SK-N-MC (cell line): ENCODE measurements around the gene CYP4V2.

Experiments
- EZH2 ChIP-seq: fragments of 200-600 bp; sonication (generic); IDR thresholded peaks from one replicate; pipeline ENCODE4 v1.6.1; 2017; ENCODE audit warnings: antibody characterized with exemption
- POLR2AphosphoS5 ChIP-seq: IDR thresholded peaks from 2 replicates; pipeline ENCODE4 v1.6.1; 2012; ENCODE audit warnings: mild to moderate bottlenecking, low read depth, low read length, borderline replicate concordance

- no peak for TF ChIP-seq POLR2AphosphoS5
- TF ChIP-seq EZH2, result no peak
Observed at GRCh38 chr4:186159613-186160012, 31.8 kb upstream of the CYP4V2 start.
